ENCODE measurements around the gene UVRAG.

The UVRAG gene

GRCh38 chr11:76114238-76114637 lies 299.2 kb downstream of the UVRAG start:
- Histone ChIP-seq H3K36me3 (ENCODE audit: insufficient read depth, insufficient read length, low read length) (peaks cover 15% of the 10 kb centered on the region), H3K9me3 (ENCODE audit: insufficient read depth, low read length) (no peaks in the 10 kb centered on the region), H3K9ac (ENCODE audit: insufficient read length, low read depth) (no peak overlapping the region), H3K27me3 (ENCODE audit: insufficient read depth, insufficient read length) (no peaks in the 10 kb centered on the region), H3K4me1 (ENCODE audit: insufficient read depth, insufficient read length) (no peaks in the 10 kb centered on the region), H3K4me3 (ENCODE audit: insufficient read length, low read depth) (no peak overlapping the region)
- no peak for DNase-seq (ENCODE audit: low read depth, low spot score)
- TF ChIP-seq ZNF274 (IDR thresholded peaks at IDR 0.05; ENCODE audit: low read depth, low read length): no peak
- TF ChIP-seq YY1 (IDR thresholded peaks at IDR 0.05; ENCODE audit: insufficient read depth, insufficient read length): no peak
- TF ChIP-seq SUZ12 (IDR thresholded peaks at IDR 0.05; ENCODE audit: extremely low read depth, insufficient read depth, insufficient read length): no peak

- H3K9ac ChIP-seq (ENCODE audit: insufficient read length, low read depth): no peak overlapping the region
- DNase-seq (ENCODE audit: low read depth, low spot score): no peak
- no peak overlapping the region for H3K4me3 ChIP-seq (ENCODE audit: insufficient read length, low read depth)
- H3K4me1 ChIP-seq (ENCODE audit: insufficient read depth, insufficient read length): peaks cover 2% of the 10 kb centered on the region
- no peak for TF ChIP-seq YY1 (IDR thresholded peaks at IDR 0.05; ENCODE audit: insufficient read depth, insufficient read length)
- no peak for TF ChIP-seq SUZ12 (IDR thresholded peaks at IDR 0.05; ENCODE audit: extremely low read depth, insufficient read depth, insufficient read length)
- TF ChIP-seq ZNF274 (IDR thresholded peaks at IDR 0.05; ENCODE audit: low read depth, low read length): no peak
- H3K9me3 ChIP-seq (ENCODE audit: insufficient read depth, low read length): no peaks in the 10 kb centered on the region
- peaks cover 15% of the 10 kb centered on the region for H3K36me3 ChIP-seq (ENCODE audit: insufficient read depth, insufficient read length, low read length)
- no peaks in the 10 kb centered on the region for H3K27me3 ChIP-seq (ENCODE audit: insufficient read depth, insufficient read length)
Measured at GRCh38 chr11:76115555-76115954, 300.5 kb downstream of the UVRAG start.

GRCh38 chr11:76119032-76119431 lies 304.0 kb downstream of the UVRAG start:
- H3K4me3 ChIP-seq (ENCODE audit: insufficient read length, low read depth): no peak overlapping the region
- H3K4me1 ChIP-seq (ENCODE audit: insufficient read depth, insufficient read length): peaks cover 8% of the 10 kb centered on the region
- H3K9ac ChIP-seq (ENCODE audit: insufficient read length, low read depth): no peak overlapping the region
- peaks cover 15% of the 10 kb centered on the region for H3K36me3 ChIP-seq (ENCODE audit: insufficient read depth, insufficient read length, low read length)
- TF ChIP-seq ZNF274 (IDR thresholded peaks at IDR 0.05; ENCODE audit: low read depth, low read length): no peak
- no peak for TF ChIP-seq SUZ12 (IDR thresholded peaks at IDR 0.05; ENCODE audit: extremely low read depth, insufficient read depth, insufficient read length)
- TF ChIP-seq YY1 (IDR thresholded peaks at IDR 0.05; ENCODE audit: insufficient read depth, insufficient read length): no peak
- no peaks in the 10 kb centered on the region for H3K9me3 ChIP-seq (ENCODE audit: insufficient read depth, low read length)
- no peak for DNase-seq (ENCODE audit: low read depth, low spot score)
- H3K27me3 ChIP-seq (ENCODE audit: insufficient read depth, insufficient read length): no peaks in the 10 kb centered on the region

- no peak for DNase-seq (ENCODE audit: low read depth, low spot score)
- no peak overlapping the region for H3K9ac ChIP-seq (ENCODE audit: insufficient read length, low read depth)
- H3K9me3 ChIP-seq (ENCODE audit: insufficient read depth, low read length): no peaks in the 10 kb centered on the region
- TF ChIP-seq ZNF274 (IDR thresholded peaks at IDR 0.05; ENCODE audit: low read depth, low read length) (no peak), YY1 (IDR thresholded peaks at IDR 0.05; ENCODE audit: insufficient read depth, insufficient read length) (no peak), SUZ12 (IDR thresholded peaks at IDR 0.05; ENCODE audit: extremely low read depth, insufficient read depth, insufficient read length) (no peak)
- peaks cover 15% of the 10 kb centered on the region for H3K36me3 ChIP-seq (ENCODE audit: insufficient read depth, insufficient read length, low read length)
- no peak overlapping the region for H3K4me3 ChIP-seq (ENCODE audit: insufficient read length, low read depth)
- H3K27me3 ChIP-seq (ENCODE audit: insufficient read depth, insufficient read length): no peaks in the 10 kb centered on the region
- H3K4me1 ChIP-seq (ENCODE audit: insufficient read depth, insufficient read length): peaks cover 8% of the 10 kb centered on the region
Measured at GRCh38 chr11:76119779-76120178, 304.8 kb downstream of the UVRAG start.

GRCh38 chr11:76120513-76121101 lies 305.6 kb downstream of the UVRAG start:
- H3K9me3 ChIP-seq (ENCODE audit: insufficient read depth, low read length): no peaks in the 10 kb centered on the region
- peaks cover 8% of the 10 kb centered on the region for H3K4me1 ChIP-seq (ENCODE audit: insufficient read depth, insufficient read length)
- H3K4me3 ChIP-seq (ENCODE audit: insufficient read length, low read depth): no peak overlapping the region
- TF ChIP-seq ZNF274 (IDR thresholded peaks at IDR 0.05; ENCODE audit: low read depth, low read length) (no peak), SUZ12 (IDR thresholded peaks at IDR 0.05; ENCODE audit: extremely low read depth, insufficient read depth, insufficient read length) (no peak), YY1 (IDR thresholded peaks at IDR 0.05; ENCODE audit: insufficient read depth, insufficient read length) (no peak)
- H3K9ac ChIP-seq (ENCODE audit: insufficient read length, low read depth): no peak overlapping the region
- DNase-seq (ENCODE audit: low read depth, low spot score): peak; percentile 63
- no peaks in the 10 kb centered on the region for H3K27me3 ChIP-seq (ENCODE audit: insufficient read depth, insufficient read length)
- peaks cover 11% of the 10 kb centered on the region for H3K36me3 ChIP-seq (ENCODE audit: insufficient read depth, insufficient read length, low read length)

GRCh38 chr11:76123248-76123647 lies 308.2 kb downstream of the UVRAG start:
- peaks cover 8% of the 10 kb centered on the region for H3K4me1 ChIP-seq (ENCODE audit: insufficient read depth, insufficient read length)
- H3K36me3 ChIP-seq (ENCODE audit: insufficient read depth, insufficient read length, low read length): no peaks in the 10 kb centered on the region
- no peak overlapping the region for H3K4me3 ChIP-seq (ENCODE audit: insufficient read length, low read depth)
- no peak overlapping the region for H3K9ac ChIP-seq (ENCODE audit: insufficient read length, low read depth)
- TF ChIP-seq SUZ12 (IDR thresholded peaks at IDR 0.05; ENCODE audit: extremely low read depth, insufficient read depth, insufficient read length) (no peak), YY1 (IDR thresholded peaks at IDR 0.05; ENCODE audit: insufficient read depth, insufficient read length) (no peak), ZNF274 (IDR thresholded peaks at IDR 0.05; ENCODE audit: low read depth, low read length) (no peak)
- DNase-seq (ENCODE audit: low read depth, low spot score): no peak
- no peaks in the 10 kb centered on the region for H3K27me3 ChIP-seq (ENCODE audit: insufficient read depth, insufficient read length)
- H3K9me3 ChIP-seq (ENCODE audit: insufficient read depth, low read length): no peaks in the 10 kb centered on the region

GRCh38 chr11:76124905-76125770 lies 310.1 kb downstream of the UVRAG start:
- Histone ChIP-seq H3K4me3 (ENCODE audit: insufficient read length, low read depth) (no peak overlapping the region), H3K9ac (ENCODE audit: insufficient read length, low read depth) (no peak overlapping the region), H3K36me3 (ENCODE audit: insufficient read depth, insufficient read length, low read length) (no peaks in the 10 kb centered on the region), H3K9me3 (ENCODE audit: insufficient read depth, low read length) (no peaks in the 10 kb centered on the region), H3K27me3 (ENCODE audit: insufficient read depth, insufficient read length) (no peaks in the 10 kb centered on the region), H3K4me1 (ENCODE audit: insufficient read depth, insufficient read length) (peaks cover 6% of the 10 kb centered on the region)
- TF ChIP-seq SUZ12 (IDR thresholded peaks at IDR 0.05; ENCODE audit: extremely low read depth, insufficient read depth, insufficient read length) (no peak), YY1 (IDR thresholded peaks at IDR 0.05; ENCODE audit: insufficient read depth, insufficient read length) (no peak), ZNF274 (IDR thresholded peaks at IDR 0.05; ENCODE audit: low read depth, low read length) (no peak)
- no peak for DNase-seq (ENCODE audit: low read depth, low spot score)
